HG03045 (cell line): ENCODE data around the gene MAPK8.

Experiments
- ATAC-seq: cut with Tn5 transposase; IDR thresholded peaks from one replicate; pipeline ENCODE4 v1.9.1; 2021; ENCODE audit warnings: mild to moderate bottlenecking, moderate library complexity; ENCODE audit not compliant: unreplicated experiment

Gene MAPK8

DNA sequence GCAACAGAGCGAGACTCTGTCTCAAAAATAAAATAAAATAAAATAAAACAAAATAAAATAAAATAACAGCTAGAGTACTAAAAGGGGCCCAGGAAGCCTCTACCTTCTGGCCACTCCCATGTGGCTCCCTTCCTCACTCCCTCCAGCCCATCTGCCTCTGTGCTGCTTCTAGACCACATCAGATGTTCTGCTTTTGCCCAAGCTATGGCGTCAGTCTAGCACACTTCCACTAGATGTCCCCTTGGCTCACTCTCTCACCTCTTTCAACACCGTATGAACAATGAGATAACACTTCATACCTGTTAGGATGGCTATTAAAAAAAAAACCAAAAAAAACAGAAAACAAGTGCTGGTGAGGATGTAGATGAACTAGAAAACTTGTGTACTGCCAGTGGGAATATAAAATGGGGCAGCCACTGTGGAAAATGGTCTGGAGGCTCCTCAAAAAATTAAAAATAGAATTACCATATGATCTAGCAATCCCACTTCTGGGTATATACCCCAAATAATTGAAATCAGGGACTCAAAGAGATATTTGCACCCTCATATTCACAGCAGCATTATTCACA is 166.1 kb downstream of the MAPK8 start:
- no peak for ATAC-seq

DNA sequence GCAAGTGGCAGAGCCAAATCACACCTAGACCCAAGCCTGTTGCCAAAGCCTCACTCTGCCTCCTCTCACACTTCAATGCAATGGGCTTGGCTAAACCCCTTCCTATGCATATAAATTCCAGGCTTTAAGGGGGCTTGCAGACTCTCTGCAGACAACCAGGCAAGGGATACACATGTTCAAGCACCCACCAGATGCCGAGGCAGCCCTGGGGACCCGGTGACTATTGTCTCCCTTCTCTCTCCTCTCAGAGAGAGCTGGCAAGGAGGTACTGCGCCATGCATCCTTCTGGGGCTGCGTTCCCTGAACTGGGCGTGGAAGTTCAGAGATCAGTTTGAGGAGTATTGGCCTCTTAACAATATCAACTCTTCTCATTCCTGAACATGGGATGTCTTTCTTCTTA is 167.2 kb downstream of the MAPK8 start:
- ATAC-seq, result no peak

DNA sequence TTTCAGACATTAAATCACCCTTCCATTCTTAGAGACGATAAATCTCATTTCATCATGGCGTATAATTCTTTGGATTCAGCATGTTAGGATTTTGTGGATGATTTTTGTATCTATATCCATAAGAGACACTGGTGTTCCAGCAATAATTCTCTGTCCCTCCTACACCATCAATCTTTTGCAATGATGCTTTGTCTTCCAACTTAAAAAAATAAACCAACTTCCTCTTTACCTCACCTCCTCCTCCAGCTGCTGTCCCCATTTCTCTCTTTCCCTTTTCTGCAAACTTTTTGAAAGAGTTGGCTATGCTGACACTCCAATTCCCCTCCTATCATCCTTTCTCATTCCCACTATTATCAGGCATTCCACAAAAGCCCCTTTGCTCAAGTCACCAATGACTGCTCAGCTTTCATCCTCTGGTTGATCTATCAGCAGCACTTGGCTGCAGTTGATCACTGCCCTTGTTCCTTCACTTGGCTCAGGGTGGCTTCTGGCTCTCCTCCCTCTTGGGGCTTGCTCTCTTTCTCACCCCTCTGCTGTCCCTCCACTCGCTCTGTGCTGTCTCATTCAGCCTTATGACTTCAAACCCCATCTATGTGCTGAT is 168.4 kb downstream of the MAPK8 start:
- ATAC-seq, result no peak

DNA sequence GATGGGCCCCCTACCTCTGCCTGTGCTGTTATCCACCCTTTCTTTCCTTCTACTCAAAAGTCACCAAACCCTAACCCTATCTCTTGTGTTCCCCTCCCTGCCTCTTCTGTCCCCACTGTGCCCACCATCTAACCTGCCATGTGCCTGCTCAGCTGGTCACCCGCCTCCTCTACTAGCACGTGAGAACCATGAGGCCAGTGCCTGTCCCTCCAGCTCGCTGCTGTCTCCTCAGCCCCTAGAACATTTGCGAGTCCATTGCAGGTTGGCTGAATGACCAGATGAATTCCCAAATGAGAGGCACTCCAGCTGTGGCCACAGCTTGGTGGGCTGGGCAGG is 169.4 kb downstream of the MAPK8 start:
- no peak for ATAC-seq

DNA sequence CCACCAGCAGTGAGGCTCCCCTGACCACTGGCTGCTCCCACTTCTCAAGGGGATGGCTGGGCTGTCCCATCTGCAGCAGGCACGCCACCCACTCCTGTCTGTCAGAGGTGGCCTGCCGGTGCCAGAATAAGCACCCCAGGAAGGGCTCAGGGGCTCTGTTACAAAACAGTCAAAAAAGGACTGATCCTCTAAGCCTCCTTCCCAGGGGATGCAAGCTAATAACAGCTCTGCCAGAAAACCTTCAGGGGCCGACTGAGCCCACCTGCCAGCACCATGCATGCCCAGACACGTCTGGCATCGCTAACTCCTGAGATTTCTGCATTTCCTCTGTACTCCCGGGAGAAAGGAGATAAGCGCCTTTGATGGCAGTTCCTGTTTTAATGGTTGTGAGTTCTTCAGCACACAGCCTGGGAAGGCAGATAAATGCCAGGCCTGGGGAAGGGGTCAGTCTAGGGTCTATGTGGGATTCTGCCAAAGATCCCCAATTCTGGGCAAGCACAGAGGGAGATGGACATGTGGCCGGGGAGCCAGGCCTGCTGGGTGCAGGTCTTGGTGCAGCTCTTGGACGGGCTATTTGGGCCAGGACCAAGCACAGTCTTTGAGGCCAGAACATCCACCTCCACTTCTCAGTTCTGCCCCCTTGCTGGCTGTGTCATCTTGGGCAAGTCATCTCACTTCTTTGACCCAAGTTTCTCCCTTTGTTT is 170.0 kb downstream of the MAPK8 start:
- no peak for ATAC-seq

DNA sequence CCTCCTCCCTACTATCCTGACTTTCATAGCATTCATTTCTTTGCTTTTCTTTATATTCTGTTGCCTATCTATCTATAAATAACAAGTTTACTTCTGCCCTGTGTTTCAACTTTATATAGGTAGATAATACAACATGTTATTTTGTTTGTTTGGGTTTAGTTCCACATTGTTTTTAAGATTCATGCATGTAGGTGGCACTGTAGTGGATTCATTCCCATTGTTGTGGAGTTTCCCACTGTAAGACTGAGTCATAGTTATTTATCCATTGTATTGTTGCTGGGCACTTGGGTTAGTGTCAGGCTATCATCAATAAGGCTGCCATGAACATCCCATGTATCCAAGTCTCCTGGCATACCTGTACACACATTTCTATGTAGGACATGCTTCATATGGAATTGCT is 170.7 kb downstream of the MAPK8 start:
- no peak for ATAC-seq

DNA sequence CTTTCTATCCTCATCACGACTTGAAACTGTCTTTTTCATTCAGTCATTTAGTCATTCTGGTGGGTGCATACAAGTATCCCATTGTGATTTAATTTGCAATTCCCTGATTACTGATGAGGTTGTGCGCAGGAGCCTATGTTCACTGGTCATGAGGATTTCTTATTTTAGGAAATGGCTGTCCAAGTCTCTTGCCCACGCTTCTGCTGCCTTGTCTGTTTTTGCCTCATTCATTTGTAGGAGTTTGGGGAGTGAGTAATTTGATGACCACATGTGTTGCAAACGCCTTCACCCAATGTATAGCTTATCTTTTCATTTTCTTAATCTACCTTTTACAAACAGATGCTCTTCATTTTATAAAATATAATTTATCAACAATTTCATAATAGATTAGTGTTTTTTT is 171.1 kb downstream of the MAPK8 start:
- no peak for ATAC-seq

DNA sequence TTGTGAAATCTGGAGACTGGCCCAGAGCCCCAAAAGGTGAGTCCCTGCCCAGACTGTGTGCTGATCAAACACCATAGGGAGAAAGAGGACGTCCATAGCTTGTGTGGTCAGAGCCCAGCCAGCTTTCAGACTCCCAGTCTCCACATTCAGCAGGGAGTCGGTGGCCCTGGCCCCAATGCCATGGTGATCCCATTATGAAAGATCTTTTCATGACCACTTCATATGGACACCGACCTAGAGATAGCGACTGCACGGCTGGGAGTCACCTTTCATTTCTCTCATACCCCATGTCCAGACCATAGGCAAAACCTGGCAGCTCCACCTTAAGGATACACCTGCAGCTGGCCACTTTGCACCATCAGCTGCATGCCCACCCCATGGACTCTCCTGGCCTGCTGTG is 172.0 kb downstream of the MAPK8 start:
- ATAC-seq, result no peak

DNA sequence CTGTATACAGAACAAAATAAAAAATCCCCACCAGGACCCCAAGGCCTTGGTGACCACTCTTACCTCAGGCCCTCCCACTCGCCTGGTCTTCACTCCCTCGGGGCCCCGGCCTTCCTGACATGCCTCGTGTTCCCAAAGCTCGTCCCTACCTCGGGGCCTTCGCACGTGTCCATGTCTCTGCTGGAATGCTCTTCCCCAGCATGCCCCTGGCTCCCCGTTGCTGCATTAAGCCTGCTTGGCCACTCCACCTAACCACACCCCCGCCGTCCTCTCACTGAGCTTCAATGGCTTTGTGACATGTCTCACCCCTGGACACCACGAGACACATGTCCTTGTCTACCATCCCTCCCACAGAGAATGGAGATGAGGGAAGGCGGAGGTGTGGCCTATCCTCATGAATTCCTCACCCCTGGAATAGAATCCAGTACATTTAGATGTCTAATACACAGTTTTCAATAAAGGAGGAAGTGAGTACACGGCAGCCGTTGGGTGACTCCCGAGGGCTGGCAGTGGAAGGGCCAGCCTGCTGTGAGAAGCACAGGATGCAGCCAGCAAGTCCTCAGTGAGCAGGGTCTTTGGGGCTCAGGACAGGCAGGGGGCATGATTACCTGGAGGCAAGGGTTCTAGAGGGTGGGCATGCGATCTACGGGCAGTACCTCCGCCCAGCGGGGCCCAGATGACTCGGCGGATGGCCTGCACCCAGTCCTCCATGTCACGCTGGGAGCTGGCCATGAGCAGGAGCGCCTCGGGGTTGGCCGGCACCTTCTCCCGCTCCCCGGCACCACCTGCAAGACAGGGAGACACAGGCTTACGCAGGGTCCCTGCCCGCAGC is 172.7 kb downstream of the MAPK8 start:
- no peak for ATAC-seq

DNA sequence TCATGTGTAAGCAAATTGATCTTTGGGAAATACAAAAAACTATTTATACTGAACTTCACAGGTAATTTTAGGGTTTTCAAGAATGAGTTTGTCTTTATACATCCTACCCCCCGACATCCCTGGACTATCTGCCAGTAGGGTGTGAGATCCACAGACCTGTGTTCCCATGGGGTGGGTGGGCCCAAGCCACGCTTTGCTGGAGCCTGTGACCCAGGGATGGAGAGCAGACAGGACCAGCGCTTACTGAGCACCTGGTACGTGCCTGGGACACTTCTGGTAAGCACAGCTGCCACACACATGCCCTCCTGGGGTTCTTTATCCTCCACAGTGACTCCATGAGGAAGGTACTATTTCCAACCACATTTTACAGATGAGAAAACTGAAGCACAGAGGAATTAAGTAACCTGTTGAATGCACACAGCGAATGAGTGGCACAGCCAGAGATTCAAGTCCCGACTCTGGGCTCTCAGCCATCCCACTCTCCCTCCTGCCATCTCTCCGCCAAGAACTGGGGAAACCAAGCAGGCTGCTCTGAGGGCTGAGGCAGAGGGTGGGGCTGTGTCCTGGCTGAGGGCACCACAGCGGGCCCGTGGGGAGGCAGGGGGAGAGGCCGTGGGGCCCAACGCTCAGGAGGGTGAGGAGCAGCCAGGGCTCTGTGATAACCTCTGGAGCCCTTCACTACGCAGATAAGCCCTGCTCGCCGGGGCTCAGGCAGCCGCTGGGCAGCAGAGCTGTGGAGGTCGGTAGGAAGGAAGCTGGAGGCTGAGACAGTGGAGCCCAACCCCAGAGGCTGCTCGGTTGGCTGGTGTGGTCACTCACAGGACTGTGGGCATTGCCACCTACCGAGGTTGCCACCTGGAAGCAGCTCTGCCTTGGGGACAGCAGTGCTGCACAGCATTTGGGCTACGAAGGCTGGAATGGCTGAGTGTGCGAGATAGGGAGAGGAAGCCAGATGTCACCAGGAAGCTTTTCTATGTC is 174.2 kb downstream of the MAPK8 start:
- ATAC-seq, result no peak

DNA sequence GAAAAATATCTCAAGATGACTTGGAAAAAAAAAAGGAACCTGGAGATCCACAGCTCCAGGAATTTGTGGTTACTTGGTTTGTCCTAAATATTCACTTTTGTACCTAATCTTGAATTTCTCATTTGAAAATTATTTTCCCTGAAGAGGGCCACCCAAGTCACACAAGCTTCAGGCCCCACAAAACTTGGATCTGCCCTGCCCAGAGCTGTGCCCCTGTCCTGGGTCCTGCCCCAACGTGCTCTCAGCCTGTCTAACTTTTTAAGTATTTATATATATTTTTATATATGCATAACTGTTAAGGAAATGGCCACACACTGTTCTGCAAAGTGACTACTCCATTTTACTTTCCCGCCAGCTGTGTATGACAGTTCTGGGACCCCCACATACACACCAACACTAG is 174.9 kb downstream of the MAPK8 start:
- ATAC-seq, result no peak

DNA sequence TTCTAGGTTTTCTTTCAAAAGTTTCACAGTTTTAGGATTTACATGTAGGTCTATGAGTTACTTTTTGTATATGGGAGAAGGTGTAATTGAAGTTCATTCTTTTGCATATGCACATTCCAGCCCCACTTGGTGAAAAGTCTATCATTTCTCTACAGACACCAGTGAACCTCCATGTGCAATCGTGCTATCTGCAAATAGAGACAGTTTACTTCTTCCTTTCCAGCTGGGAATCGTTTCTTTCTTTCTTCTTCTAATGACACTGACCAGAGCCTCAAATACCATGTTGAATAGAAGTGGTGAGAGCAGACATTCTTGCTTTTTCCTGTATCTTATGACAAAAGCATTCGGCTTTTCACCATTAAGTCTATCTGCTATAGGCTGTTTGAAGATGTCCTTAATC is 175.7 kb downstream of the MAPK8 start:
- ATAC-seq, result no peak

DNA sequence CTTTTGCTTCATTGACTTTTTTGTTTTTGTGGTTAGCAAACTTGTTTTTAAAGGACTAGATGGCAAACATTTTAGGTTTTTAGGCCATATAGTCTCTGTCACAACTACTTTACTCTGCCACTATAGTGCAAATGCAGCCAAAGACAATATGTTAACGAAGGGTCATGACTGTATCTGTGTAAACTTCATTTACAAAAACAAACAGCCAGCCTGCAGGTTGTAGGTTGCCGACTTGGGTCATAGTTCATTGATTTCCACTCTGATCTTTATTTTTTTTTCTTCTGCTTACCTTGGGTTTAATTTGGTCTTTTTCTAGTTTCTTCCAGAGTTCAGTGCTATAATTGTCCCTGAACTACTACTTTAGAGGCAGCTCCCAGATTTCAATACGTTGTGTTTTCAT is 178.4 kb downstream of the MAPK8 start:
- ATAC-seq, result no peak

DNA sequence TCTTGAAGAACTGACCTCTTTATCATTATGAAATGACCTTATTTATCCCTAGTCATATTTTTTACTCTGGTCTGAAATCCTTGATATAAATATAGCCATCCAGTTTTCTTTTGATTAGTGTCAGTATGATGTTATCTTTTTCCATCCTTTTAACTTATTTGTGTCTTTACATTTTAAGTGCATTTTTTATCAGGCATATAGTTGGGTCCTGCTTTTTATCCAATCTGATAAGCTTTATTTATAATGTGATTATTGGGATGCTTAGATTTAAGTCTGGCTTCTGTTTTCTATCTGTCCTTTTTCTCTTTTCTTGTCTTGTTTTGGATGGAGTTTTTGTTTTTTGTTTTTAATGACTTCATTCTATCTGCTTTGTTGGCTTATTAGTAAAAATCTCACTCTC is 179.2 kb downstream of the MAPK8 start:
- ATAC-seq, result no peak

DNA sequence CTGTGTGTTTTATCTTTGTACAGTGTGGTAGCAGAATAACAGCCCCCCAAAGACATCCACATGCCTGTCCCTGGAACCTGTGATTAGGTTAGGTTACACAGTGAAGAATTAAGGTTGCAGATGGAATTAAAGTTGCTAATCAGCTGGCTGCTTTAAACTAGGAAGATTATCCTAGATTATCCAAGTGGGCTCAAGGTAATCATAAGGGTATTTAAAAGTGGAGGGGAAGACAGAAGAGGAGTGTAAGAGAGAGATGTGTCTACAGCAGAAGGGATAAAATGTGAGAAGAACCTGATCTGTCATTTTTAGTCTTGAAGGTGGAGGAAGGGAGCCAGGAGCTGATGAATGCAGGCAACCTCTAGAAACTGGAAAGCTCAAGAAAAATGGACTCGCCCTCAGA is 180.8 kb downstream of the MAPK8 start:
- no peak for ATAC-seq
